ENCODE data around the gene VPS8. TPM values are rescaled to one million over a fixed set of nuclear protein-coding genes. Genes with fewer than 3 reads are reported as not detected.

Gene VPS8
- total RNA-seq, 1 experiment from 2014 or later: 37.6 TPM

GRCh38 chr3:185065059-185065458, 253.1 kb downstream of the VPS8 start:
- no TSS peak for BruUV-seq (replicated peaks)

More at GRCh38 chr3:185065059-185065458, 253.1 kb downstream of the VPS8 start:
- no peak overlapping the region for H3K27ac ChIP-seq (ENCODE audit: low read depth, low read length)
- ATAC-seq (peak; percentile 67), DNase-seq (ENCODE audit: low read depth, low spot score) (no peak)
- H2AFZ ChIP-seq (ENCODE audit: low read depth, low read length, poor library complexity, severe bottlenecking): no peak overlapping the region
- no peaks in the 10 kb centered on the region for H3K36me3 ChIP-seq (ENCODE audit: control insufficient read depth in 1 of 2, insufficient read depth in 2 of 2, low read length in 2 of 2)
- H3K4me1 ChIP-seq (ENCODE audit: control insufficient read depth in 1 of 2, insufficient read depth in 2 of 2, low read length in 2 of 2): no peaks in the 10 kb centered on the region
- CTCF ChIA-PET: interaction anchor here (0.8 kb wide), 1 partner anchor 17 kb away, joined by 3 read pairs; no protein-coding TSS in a partner anchor
- no peak overlapping the region for H3K4me3 ChIP-seq (replicated peaks in 1 of 2; ENCODE audit: low read depth in 1 of 2, low read length in 2 of 2)
- H3K27me3 ChIP-seq (ENCODE audit: insufficient read depth, low read length): no peaks in the 10 kb centered on the region
- no peaks in the 10 kb centered on the region for H3K9me2 ChIP-seq (ENCODE audit: insufficient read depth)
- H3K4me2 ChIP-seq (ENCODE audit: low read length): no peak overlapping the region
- TF ChIP-seq MAX (IDR thresholded peaks at IDR 0.05) (no peak), SP1 (IDR thresholded peaks at IDR 0.05; ENCODE audit: low read depth) (no peak), CTCF (IDR thresholded peaks at IDR 0.05 in 2 of 3, conservative IDR thresholded peaks at IDR 0.05 in 1 of 3; ENCODE audit: borderline replicate concordance in 1 of 3, insufficient read depth in 1 of 3, low read depth in 2 of 3, low read length in 2 of 3) (peak in 2 of 3 experiments; percentile 19 to 25; a peak in 3 of 6 replicates), POLR2AphosphoS5 (IDR thresholded peaks at IDR 0.05; ENCODE audit: low read depth, low read length) (no peak), CBX3 (IDR thresholded peaks at IDR 0.05; ENCODE audit: low read depth) (no peak), TCF7L2 (IDR thresholded peaks at IDR 0.05; ENCODE audit: borderline replicate concordance, extremely low read depth, insufficient read depth, insufficient read length) (no peak)
- H3K9ac ChIP-seq (ENCODE audit: low read length): no peak overlapping the region
- H3K79me2 ChIP-seq (ENCODE audit: insufficient read depth, low read length): no peaks in the 10 kb centered on the region
- H4K20me1 ChIP-seq (ENCODE audit: insufficient read depth): no peaks in the 10 kb centered on the region
- H3K9me3 ChIP-seq (ENCODE audit: control insufficient read depth in 1 of 2, insufficient read depth in 1 of 2, low read depth in 1 of 2, low read length in 2 of 2): no peaks in the 10 kb centered on the region
- POLR2A ChIA-PET: no interaction called here
- RAD21 ChIA-PET (ENCODE audit: low non-redundant PET in 1 of 2, low total read pairs in 2 of 2, uncharacterized antibody in 2 of 2, unreplicated experiment in 2 of 2): no interaction called here
- intact Hi-C loops (cut with micrococcal nuclease): no loop called here

Measured in HCT116 (cell line).